HepG2 (cell line): ENCODE measurements around the gene ZNF524. TPM values are rescaled to one million over a fixed set of nuclear protein-coding genes. Genes with fewer than 3 reads are reported as not detected.

Experiments used
- AHR ChIP-seq: IDR thresholded peaks from 2 replicates; pipeline ENCODE4 v1.6.1; 2018; ENCODE audit warnings: missing genetic modification reagents, missing compliant biosample characterization
- DMAP1 ChIP-seq: IDR thresholded peaks from 2 replicates; pipeline ENCODE4 v1.6.1; 2016
- HNF4G ChIP-seq, 2 experiments: sonication (generic) in 1 of 2; formaldehyde crosslinking in 1 of 2; IDR thresholded peaks; 2 replicates each; pipeline versions ENCODE4 v1.4.0 to v1.6.1; 2011 to 2020; ENCODE audit warnings: borderline replicate concordance in 2 of 2, low read depth in 2 of 2, mild to moderate bottlenecking in 2 of 2, low read length in 1 of 2, missing genetic modification reagents in 1 of 2, moderate library complexity in 1 of 2
- NR2F1 ChIP-seq, 2 experiments: fragments of 450-650 bp in 1 of 2; formaldehyde crosslinking in 1 of 2; IDR thresholded peaks; 2 replicates each; pipeline versions ENCODE4 v1.5.0 to v1.6.1; 2016 to 2020; ENCODE audit warnings: mild to moderate bottlenecking in 1 of 2, missing compliant biosample characterization in 1 of 2, missing genetic modification reagents in 1 of 2, moderate library complexity in 1 of 2
- PHF8 ChIP-seq: sonication (generic); formaldehyde crosslinking; IDR thresholded peaks from 2 replicates; pipeline ENCODE4 v1.5.0; 2020; ENCODE audit warnings: missing genetic modification reagents
- ZNF382 ChIP-seq: sonication (generic); formaldehyde crosslinking; IDR thresholded peaks from 2 replicates; pipeline ENCODE4 v1.5.0; 2020; ENCODE audit warnings: missing genetic modification reagents, mild to moderate bottlenecking, borderline replicate concordance
- ZNF552 ChIP-seq: sonication (generic); formaldehyde crosslinking; IDR thresholded peaks from 2 replicates; pipeline ENCODE4 v1.9.0; 2022; ENCODE audit warnings: missing genetic modification reagents, mild to moderate bottlenecking, borderline replicate concordance
- polyA plus RNA-seq, 8 experiments: library from polyadenylated mRNA; depleted of rRNA in 3 of 8; stranded (reverse) in 7 of 8; unstranded in 1 of 8; fragments of >200 nt; fragmentation: Illumina TruSeq in 4 of 8; extraction: Trizol in 4 of 8; gene quantifications; 2 replicates each; pipeline versions ENCODE4 v1.2.1 to v1.2.3, GENCODE V29; 2011 to 2016; ENCODE audit warnings: low read depth in 4 of 8, missing spikeins in 1 of 8, mixed read lengths in 1 of 8; ENCODE audit not compliant: insufficient read depth in 1 of 8
- total RNA-seq, 5 experiments: library from RNA; depleted of rRNA; stranded (reverse); fragments of >200 nt; fragmentation: Illumina TruSeq; extraction: Trizol; gene quantifications; 2 replicates each; pipeline ENCODE4 v1.2.3, GENCODE V29; 2016; ENCODE audit warnings: low read depth in 1 of 5
- TF ChIP-seq, protein P1 (sequence below): fragments of 450-650 bp; IDR thresholded peaks from 2 replicates; pipeline ENCODE4 v1.6.1; 2017
- TF ChIP-seq, protein P2 (sequence below): sonication (generic); formaldehyde crosslinking; IDR thresholded peaks from 2 replicates; pipeline ENCODE4 v1.4.0; 2020; ENCODE audit warnings: low read depth, mild to moderate bottlenecking, missing genetic modification reagents
- TF ChIP-seq, protein P3 (sequence below): sonication (generic); formaldehyde crosslinking; IDR thresholded peaks from 2 replicates; pipeline ENCODE4 v1.5.1; 2020; ENCODE audit warnings: missing genetic modification reagents, mild to moderate bottlenecking, borderline replicate concordance
- TF ChIP-seq, protein P4 (sequence below): IDR thresholded peaks from 2 replicates; pipeline ENCODE4 v1.6.1; 2016; ENCODE audit warnings: low read depth
- TF ChIP-seq, protein P5 (sequence below): sonication (generic); formaldehyde crosslinking; conservative IDR thresholded peaks from 2 replicates; pipeline ENCODE4 v1.8.0; 2022; ENCODE audit warnings: low read depth, missing genetic modification reagents
- TF ChIP-seq, protein P6 (sequence below): sonication (generic); formaldehyde crosslinking; IDR thresholded peaks from 2 replicates; pipeline ENCODE4 v1.4.0; 2020; ENCODE audit warnings: missing genetic modification reagents

ZNF524 gene
- total and polyA plus RNA-seq, 2 of the 13 experiments (the other 11 are each of a cell fraction or from before 2014, with no cell fraction given) = 3.2 to 4.6 TPM

DNA sequence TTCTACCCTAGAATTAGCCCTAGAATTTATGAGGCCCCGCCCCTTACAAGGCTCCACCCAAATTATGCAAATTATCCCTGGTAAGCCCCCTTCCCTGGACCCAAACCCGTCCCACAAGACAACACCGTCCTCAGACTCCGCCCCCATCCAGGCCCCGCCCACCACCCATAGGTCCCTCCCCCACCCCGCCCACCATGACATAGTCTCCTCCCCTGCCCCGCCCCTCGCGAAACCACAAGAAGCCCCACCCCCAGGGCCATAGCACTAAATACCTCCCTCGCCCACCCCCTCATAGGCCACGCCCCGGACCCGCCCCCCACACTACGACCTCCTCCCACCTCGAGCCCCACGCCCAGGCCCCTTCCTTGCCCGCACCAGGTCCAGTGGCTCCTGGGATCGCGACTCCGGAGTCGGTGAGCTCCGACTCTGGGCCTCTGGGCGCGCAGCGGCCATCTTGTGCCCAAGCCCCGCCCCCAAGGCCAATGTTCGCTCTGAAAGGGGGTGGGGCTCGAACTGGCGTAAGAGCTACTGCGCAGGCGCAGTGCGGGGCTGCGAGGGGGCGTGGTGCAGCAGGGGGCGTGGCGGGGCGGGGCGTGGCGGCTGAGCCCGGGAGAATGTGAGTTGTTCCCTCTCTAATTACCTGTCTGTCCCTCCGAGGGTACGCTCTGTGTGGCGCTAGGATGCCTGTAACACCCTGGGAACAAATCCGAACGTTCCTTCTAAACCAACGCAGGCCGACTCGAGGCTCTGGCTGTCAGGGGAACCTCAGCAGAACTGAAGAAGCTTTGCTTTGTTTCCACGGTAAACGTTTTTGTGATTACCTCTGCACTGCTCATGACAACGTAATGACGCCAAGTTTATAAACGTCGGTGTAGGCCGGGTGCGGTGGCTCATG is 24.3 kb downstream of the ZNF524 start, which contains the start of gene ZNF784 (continued):
- TF ChIP-seq, protein P1, sequence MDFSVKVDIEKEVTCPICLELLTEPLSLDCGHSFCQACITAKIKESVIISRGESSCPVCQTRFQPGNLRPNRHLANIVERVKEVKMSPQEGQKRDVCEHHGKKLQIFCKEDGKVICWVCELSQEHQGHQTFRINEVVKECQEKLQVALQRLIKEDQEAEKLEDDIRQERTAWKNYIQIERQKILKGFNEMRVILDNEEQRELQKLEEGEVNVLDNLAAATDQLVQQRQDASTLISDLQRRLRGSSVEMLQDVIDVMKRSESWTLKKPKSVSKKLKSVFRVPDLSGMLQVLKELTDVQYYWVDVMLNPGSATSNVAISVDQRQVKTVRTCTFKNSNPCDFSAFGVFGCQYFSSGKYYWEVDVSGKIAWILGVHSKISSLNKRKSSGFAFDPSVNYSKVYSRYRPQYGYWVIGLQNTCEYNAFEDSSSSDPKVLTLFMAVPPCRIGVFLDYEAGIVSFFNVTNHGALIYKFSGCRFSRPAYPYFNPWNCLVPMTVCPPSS = no peak
- TF ChIP-seq, protein P2, sequence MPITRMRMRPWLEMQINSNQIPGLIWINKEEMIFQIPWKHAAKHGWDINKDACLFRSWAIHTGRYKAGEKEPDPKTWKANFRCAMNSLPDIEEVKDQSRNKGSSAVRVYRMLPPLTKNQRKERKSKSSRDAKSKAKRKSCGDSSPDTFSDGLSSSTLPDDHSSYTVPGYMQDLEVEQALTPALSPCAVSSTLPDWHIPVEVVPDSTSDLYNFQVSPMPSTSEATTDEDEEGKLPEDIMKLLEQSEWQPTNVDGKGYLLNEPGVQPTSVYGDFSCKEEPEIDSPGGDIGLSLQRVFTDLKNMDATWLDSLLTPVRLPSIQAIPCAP (CRISPR knock-in tag) = no peak
- no peak for TF ChIP-seq ZNF552 (CRISPR knock-in tag)
- TF ChIP-seq, protein P3, sequence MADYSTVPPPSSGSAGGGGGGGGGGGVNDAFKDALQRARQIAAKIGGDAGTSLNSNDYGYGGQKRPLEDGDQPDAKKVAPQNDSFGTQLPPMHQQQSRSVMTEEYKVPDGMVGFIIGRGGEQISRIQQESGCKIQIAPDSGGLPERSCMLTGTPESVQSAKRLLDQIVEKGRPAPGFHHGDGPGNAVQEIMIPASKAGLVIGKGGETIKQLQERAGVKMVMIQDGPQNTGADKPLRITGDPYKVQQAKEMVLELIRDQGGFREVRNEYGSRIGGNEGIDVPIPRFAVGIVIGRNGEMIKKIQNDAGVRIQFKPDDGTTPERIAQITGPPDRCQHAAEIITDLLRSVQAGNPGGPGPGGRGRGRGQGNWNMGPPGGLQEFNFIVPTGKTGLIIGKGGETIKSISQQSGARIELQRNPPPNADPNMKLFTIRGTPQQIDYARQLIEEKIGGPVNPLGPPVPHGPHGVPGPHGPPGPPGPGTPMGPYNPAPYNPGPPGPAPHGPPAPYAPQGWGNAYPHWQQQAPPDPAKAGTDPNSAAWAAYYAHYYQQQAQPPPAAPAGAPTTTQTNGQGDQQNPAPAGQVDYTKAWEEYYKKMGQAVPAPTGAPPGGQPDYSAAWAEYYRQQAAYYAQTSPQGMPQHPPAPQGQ (CRISPR knock-in tag) = no peak
- TF ChIP-seq, protein P4, sequence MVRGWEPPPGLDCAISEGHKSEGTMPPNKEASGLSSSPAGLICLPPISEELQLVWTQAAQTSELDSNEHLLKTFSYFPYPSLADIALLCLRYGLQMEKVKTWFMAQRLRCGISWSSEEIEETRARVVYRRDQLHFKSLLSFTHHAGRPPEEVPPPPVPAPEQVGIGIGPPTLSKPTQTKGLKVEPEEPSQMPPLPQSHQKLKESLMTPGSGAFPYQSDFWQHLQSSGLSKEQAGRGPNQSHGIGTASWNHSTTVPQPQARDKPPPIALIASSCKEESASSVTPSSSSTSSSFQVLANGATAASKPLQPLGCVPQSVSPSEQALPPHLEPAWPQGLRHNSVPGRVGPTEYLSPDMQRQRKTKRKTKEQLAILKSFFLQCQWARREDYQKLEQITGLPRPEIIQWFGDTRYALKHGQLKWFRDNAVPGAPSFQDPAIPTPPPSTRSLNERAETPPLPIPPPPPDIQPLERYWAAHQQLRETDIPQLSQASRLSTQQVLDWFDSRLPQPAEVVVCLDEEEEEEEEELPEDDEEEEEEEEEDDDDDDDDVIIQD (CRISPR knock-in tag) = no peak
- TF ChIP-seq PHF8 (CRISPR knock-in tag) = peak; percentile 69
- TF ChIP-seq DMAP1 (CRISPR knock-in tag) = no peak
- no peak for TF ChIP-seq AHR
- TF ChIP-seq HNF4G (IDR thresholded peaks at IDR 0.05; ENCODE audit: borderline replicate concordance, low read depth, low read length) = peak; percentile 45; the same call in 1 of the 2 replicates
- no peak for TF ChIP-seq HNF4G (CRISPR knock-in tag; IDR thresholded peaks at IDR 0.05; ENCODE audit: borderline replicate concordance, low read depth)
- no peak for TF ChIP-seq NR2F1 (CRISPR knock-in tag; IDR thresholded peaks at IDR 0.05)
- TF ChIP-seq, protein P5, sequence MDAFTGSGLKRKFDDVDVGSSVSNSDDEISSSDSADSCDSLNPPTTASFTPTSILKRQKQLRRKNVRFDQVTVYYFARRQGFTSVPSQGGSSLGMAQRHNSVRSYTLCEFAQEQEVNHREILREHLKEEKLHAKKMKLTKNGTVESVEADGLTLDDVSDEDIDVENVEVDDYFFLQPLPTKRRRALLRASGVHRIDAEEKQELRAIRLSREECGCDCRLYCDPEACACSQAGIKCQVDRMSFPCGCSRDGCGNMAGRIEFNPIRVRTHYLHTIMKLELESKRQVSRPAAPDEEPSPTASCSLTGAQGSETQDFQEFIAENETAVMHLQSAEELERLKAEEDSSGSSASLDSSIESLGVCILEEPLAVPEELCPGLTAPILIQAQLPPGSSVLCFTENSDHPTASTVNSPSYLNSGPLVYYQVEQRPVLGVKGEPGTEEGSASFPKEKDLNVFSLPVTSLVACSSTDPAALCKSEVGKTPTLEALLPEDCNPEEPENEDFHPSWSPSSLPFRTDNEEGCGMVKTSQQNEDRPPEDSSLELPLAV (CRISPR knock-in tag) = no peak
- no peak for TF ChIP-seq ZNF382
- TF ChIP-seq, protein P6, sequence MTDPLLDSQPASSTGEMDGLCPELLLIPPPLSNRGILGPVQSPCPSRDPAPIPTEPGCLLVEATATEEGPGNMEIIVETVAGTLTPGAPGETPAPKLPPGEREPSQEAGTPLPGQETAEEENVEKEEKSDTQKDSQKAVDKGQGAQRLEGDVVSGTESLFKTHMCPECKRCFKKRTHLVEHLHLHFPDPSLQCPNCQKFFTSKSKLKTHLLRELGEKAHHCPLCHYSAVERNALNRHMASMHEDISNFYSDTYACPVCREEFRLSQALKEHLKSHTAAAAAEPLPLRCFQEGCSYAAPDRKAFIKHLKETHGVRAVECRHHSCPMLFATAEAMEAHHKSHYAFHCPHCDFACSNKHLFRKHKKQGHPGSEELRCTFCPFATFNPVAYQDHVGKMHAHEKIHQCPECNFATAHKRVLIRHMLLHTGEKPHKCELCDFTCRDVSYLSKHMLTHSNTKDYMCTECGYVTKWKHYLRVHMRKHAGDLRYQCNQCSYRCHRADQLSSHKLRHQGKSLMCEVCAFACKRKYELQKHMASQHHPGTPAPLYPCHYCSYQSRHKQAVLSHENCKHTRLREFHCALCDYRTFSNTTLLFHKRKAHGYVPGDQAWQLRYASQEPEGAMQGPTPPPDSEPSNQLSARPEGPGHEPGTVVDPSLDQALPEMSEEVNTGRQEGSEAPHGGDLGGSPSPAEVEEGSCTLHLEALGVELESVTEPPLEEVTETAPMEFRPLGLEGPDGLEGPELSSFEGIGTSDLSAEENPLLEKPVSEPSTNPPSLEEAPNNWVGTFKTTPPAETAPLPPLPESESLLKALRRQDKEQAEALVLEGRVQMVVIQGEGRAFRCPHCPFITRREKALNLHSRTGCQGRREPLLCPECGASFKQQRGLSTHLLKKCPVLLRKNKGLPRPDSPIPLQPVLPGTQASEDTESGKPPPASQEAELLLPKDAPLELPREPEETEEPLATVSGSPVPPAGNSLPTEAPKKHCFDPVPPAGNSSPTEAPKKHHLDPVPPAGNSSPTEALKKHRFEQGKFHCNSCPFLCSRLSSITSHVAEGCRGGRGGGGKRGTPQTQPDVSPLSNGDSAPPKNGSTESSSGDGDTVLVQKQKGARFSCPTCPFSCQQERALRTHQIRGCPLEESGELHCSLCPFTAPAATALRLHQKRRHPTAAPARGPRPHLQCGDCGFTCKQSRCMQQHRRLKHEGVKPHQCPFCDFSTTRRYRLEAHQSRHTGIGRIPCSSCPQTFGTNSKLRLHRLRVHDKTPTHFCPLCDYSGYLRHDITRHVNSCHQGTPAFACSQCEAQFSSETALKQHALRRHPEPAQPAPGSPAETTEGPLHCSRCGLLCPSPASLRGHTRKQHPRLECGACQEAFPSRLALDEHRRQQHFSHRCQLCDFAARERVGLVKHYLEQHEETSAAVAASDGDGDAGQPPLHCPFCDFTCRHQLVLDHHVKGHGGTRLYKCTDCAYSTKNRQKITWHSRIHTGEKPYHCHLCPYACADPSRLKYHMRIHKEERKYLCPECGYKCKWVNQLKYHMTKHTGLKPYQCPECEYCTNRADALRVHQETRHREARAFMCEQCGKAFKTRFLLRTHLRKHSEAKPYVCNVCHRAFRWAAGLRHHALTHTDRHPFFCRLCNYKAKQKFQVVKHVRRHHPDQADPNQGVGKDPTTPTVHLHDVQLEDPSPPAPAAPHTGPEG (CRISPR knock-in tag) = no peak
